SK-N-SH (cell line): ENCODE data around the gene THEMIS2. TPM values are rescaled to one million over a fixed set of nuclear protein-coding genes. Genes with fewer than 3 reads are reported as not detected.

Experiments
- CTCF ChIA-PET: fragments of 300-600, 350-600 bp; formaldehyde crosslinking; extraction: SDS; loops from one replicate; lab custom pipeline; 2021; lab: Yijun Ruan, JAX
- POLR2A ChIA-PET: fragments of 350-600 bp; sonication (Branson Sonifier 250); formaldehyde crosslinking; extraction: SDS; loops from one replicate; lab custom pipeline; 2020; ENCODE audit warnings: antibody characterized with exemption, inconsistent platforms; lab: Yijun Ruan, JAX
- DNase-seq: peaks from one replicate; pipeline ENCODE4 v3.0.0; 2012
- H2AFZ ChIP-seq: fragments of 200-600 bp; sonication (generic); 2 replicates; pipeline ENCODE4 v1.8.1; 2016; ENCODE audit warnings: antibody characterized with exemption, mild to moderate bottlenecking, low read depth
- H3F3A ChIP-seq: fragments of 200-600 bp; sonication (generic); replicated peaks from 2 replicates; pipeline ENCODE3; 2016; ENCODE audit warnings: antibody characterized with exemption, mild to moderate bottlenecking; ENCODE audit not compliant: insufficient read depth
- H3K27ac ChIP-seq, 2 experiments: fragments of 200-500 bp in 1 of 2; fragments of 200-600 bp in 1 of 2; sonication (Bioruptor generic) in 1 of 2; sonication (generic), shearing (Covaris generic) in 1 of 2; 2 replicates each; pipeline versions ENCODE4 v1.5.1 to v1.6.1; 2014 to 2016; ENCODE audit warnings: low read depth in 2 of 2, inconsistent platforms in 1 of 2, low read length in 1 of 2, mild to moderate bottlenecking in 1 of 2, mixed read lengths in 1 of 2
- H3K27me3 ChIP-seq: fragments of 200-600 bp; sonication (generic), shearing (Covaris generic); 2 replicates; pipeline ENCODE4 v1.6.1; 2016; ENCODE audit warnings: mixed run types; ENCODE audit not compliant: insufficient read depth
- H3K36me3 ChIP-seq, 2 experiments: fragments of 200-500 bp in 1 of 2; fragments of 200-600 bp in 1 of 2; sonication (Bioruptor generic) in 1 of 2; sonication (generic) in 1 of 2; replicated peaks in 1 of 2; 2 replicates each; pipeline versions ENCODE3 to v1.5.1; 2014 to 2016; ENCODE audit warnings: low read length in 1 of 2, mild to moderate bottlenecking in 1 of 2; ENCODE audit not compliant: insufficient read depth in 2 of 2, control insufficient read depth in 1 of 2
- H3K4me1 ChIP-seq, 2 experiments: fragments of 200-500 bp in 1 of 2; fragments of 200-600 bp in 1 of 2; sonication (Bioruptor generic) in 1 of 2; sonication (generic), shearing (Covaris generic) in 1 of 2; 2 replicates each; pipeline versions ENCODE4 v1.5.1 to v1.6.1; 2014 to 2016; ENCODE audit warnings: low read depth in 1 of 2, low read length in 1 of 2, mixed run types in 1 of 2; ENCODE audit not compliant: insufficient read depth in 2 of 2, control insufficient read depth in 1 of 2
- H3K4me2 ChIP-seq: fragments of 200-600 bp; sonication (generic), shearing (Covaris generic); 2 replicates; pipeline ENCODE4 v1.6.1; 2017; ENCODE audit warnings: mixed run types
- H3K4me3 ChIP-seq, 2 experiments: fragments of 200-500 bp in 1 of 2; fragments of 200-600 bp in 1 of 2; sonication (Bioruptor generic) in 1 of 2; sonication (generic), shearing (Covaris generic) in 1 of 2; 2 replicates each; pipeline versions ENCODE4 v1.5.1 to v1.8.1; 2014 to 2016; ENCODE audit warnings: low read depth in 2 of 2, inconsistent platforms in 1 of 2, low read length in 1 of 2, mild to moderate bottlenecking in 1 of 2, mixed read lengths in 1 of 2, moderate library complexity in 1 of 2
- H3K79me2 ChIP-seq: fragments of 200-600 bp; sonication (generic); 2 replicates; pipeline ENCODE4 v1.8.1; 2017; ENCODE audit warnings: mild to moderate bottlenecking; ENCODE audit not compliant: insufficient read depth
- H3K9ac ChIP-seq: fragments of 200-600 bp; sonication (generic); 2 replicates; pipeline ENCODE4 v1.6.1; 2017; ENCODE audit warnings: mixed run types
- H3K9me2 ChIP-seq: fragments of 200-600 bp; sonication (generic); 2 replicates; pipeline ENCODE4 v1.6.1; 2017; ENCODE audit warnings: mixed run types
- H3K9me3 ChIP-seq: fragments of 200-600 bp; sonication (generic); 2 replicates; pipeline ENCODE4 v1.6.1; 2017; ENCODE audit warnings: mixed run types, mild to moderate bottlenecking, moderate library complexity
- H4K20me1 ChIP-seq: fragments of 200-600 bp; sonication (generic); 2 replicates; pipeline ENCODE4 v1.6.1; 2017; ENCODE audit warnings: mild to moderate bottlenecking, mixed run types; ENCODE audit not compliant: insufficient read depth
- ELF1 ChIP-seq: IDR thresholded peaks from 2 replicates; pipeline ENCODE4 v1.4.0; 2012
- EP300 ChIP-seq, 2 experiments: IDR thresholded peaks; 2 replicates each; pipeline versions ENCODE4 v1.4.0 to v1.6.1; 2012; ENCODE audit warnings: borderline replicate concordance in 1 of 2, low read depth in 1 of 2, low read length in 1 of 2
- EZH2phosphoT487 ChIP-seq: fragments of 200-600 bp; sonication (generic); IDR thresholded peaks from 2 replicates; pipeline ENCODE4 v1.6.1; 2017; ENCODE audit warnings: low read depth, mixed run types, mild to moderate bottlenecking, antibody characterized with exemption, moderate library complexity, borderline replicate concordance
- FOSL2 ChIP-seq: IDR thresholded peaks from 2 replicates; pipeline ENCODE4 v1.4.0; 2012; ENCODE audit warnings: low read depth, mild to moderate bottlenecking, moderate library complexity, borderline replicate concordance
- FOXJ3 ChIP-seq: sonication (generic); formaldehyde crosslinking; IDR thresholded peaks from 2 replicates; pipeline ENCODE4 v1.5.1; 2020; ENCODE audit warnings: mild to moderate bottlenecking, missing genetic modification reagents
- FOXM1 ChIP-seq: IDR thresholded peaks from 2 replicates; pipeline ENCODE4 v1.4.0; 2012; ENCODE audit warnings: low read depth, mild to moderate bottlenecking
- GABPA ChIP-seq: IDR thresholded peaks from 2 replicates; pipeline ENCODE4 v1.4.0; 2012; ENCODE audit warnings: low read depth, mild to moderate bottlenecking
- JUND ChIP-seq: IDR thresholded peaks from 2 replicates; pipeline ENCODE4 v1.4.0; 2012
- POLR2AphosphoS5 ChIP-seq: IDR thresholded peaks from 2 replicates; pipeline ENCODE4 v1.6.1; 2012; ENCODE audit warnings: low read depth, low read length
- RFX5 ChIP-seq: IDR thresholded peaks from 2 replicates; pipeline ENCODE4 v1.6.1; 2012; ENCODE audit warnings: mild to moderate bottlenecking, improper control_type of control experiment, low read length
- RXRA ChIP-seq: IDR thresholded peaks from 2 replicates; pipeline ENCODE4 v1.4.0; 2012; ENCODE audit warnings: low read depth, mild to moderate bottlenecking, borderline replicate concordance
- TCF12 ChIP-seq: IDR thresholded peaks from 2 replicates; pipeline ENCODE4 v1.4.0; 2012
- TEAD4 ChIP-seq: IDR thresholded peaks from 2 replicates; pipeline ENCODE4 v1.4.0; 2012; ENCODE audit warnings: mild to moderate bottlenecking, borderline replicate concordance; ENCODE audit not compliant: insufficient read depth
- YY1 ChIP-seq: IDR thresholded peaks from 2 replicates; pipeline ENCODE4 v1.4.0; 2012; ENCODE audit warnings: low read depth, mild to moderate bottlenecking
- WGBS: methylation state at CpG from one replicate; pipeline ENCODE4 v1.1.6; 2017; ENCODE audit warnings: low lambda C conversion rate; 5-methylcytosine and 5-hydroxymethylcytosine counted together
- polyA plus RNA-seq, 3 experiments: library from polyadenylated mRNA; depleted of rRNA; stranded (reverse); fragments of >200 nt; gene quantifications; 2 replicates each; pipeline ENCODE4 v1.2.3, GENCODE V29; 2012
- TF ChIP-seq, protein P1 (sequence below): fragments of 200-600 bp; sonication (generic); IDR thresholded peaks from 2 replicates; pipeline ENCODE4 v1.6.1; 2017; ENCODE audit warnings: antibody characterized with exemption, mild to moderate bottlenecking, moderate library complexity
- TF ChIP-seq, protein P2 (sequence below): IDR thresholded peaks from 2 replicates; pipeline ENCODE4; 2012
- TF ChIP-seq, protein P3 (sequence below): IDR thresholded peaks from 2 replicates; pipeline ENCODE4 v1.4.0; 2012; ENCODE audit warnings: low read depth, borderline replicate concordance

Gene THEMIS2
- polyA plus RNA-seq, 1 of the 3 experiments (the other 2 are of a cell fraction) = 4.1 TPM

DNA sequence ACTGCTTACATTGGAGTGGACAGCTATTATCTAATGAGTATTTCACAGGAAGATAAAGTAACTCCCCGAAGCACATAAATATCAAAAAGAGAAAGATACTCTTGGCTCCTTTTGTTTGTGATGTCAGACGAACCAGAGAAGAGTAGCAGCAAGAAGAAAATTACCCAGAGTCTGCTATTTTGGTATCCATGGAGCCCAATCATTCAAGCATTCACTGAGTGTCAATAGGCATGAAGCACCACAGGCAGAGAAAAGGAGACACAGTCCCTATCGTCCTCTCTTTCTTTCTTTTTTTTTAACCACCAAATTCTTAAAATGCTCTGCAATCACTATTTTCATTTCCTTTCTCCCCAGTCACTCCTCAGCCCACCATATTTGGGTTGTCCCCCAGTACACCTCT lies 22.2 kb downstream of the THEMIS2 start (continued):
- TF ChIP-seq, protein P1, sequence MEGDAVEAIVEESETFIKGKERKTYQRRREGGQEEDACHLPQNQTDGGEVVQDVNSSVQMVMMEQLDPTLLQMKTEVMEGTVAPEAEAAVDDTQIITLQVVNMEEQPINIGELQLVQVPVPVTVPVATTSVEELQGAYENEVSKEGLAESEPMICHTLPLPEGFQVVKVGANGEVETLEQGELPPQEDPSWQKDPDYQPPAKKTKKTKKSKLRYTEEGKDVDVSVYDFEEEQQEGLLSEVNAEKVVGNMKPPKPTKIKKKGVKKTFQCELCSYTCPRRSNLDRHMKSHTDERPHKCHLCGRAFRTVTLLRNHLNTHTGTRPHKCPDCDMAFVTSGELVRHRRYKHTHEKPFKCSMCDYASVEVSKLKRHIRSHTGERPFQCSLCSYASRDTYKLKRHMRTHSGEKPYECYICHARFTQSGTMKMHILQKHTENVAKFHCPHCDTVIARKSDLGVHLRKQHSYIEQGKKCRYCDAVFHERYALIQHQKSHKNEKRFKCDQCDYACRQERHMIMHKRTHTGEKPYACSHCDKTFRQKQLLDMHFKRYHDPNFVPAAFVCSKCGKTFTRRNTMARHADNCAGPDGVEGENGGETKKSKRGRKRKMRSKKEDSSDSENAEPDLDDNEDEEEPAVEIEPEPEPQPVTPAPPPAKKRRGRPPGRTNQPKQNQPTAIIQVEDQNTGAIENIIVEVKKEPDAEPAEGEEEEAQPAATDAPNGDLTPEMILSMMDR = no peak
- TF ChIP-seq FOXM1 (no peak), EZH2phosphoT487 (no peak), JUND (no peak), FOXJ3 (CRISPR knock-in tag) (no peak), RFX5 (no peak), YY1 (no peak)
- TF ChIP-seq, all 33 proteins: peak for 0

DNA sequence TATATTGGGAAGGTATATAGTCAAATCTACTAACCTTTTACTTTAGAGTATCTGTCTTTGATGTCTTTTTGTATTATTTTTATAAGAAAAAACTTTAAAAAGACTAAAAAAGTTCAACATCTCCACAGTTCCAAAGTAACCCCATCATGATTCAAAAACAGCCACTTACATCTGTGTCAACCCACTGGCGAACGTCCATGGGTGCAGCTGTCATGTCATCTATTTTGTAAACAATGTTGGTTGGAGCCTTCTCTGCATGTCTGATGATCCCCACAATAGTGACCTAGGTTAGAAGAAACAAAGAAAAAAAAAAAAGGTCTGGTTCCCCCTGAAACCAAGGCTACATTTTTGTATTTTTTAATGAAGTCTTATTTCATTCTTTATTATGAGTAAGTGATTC lies 34.4 kb downstream of the THEMIS2 start:
- Histone ChIP-seq H4K20me1 (no peaks in the 10 kb centered on the region), H3K4me3 (no peak overlapping the region), H3K4me2 (no peak overlapping the region), H3K79me2 (peaks cover 10% of the 10 kb centered on the region; the same call in 1 of the 2 replicates), H3K9me3 (no peaks in the 10 kb centered on the region), H3K27ac (no peak overlapping the region), H3K9ac (no peak overlapping the region), H3F3A (peaks cover 3% of the 10 kb centered on the region), H2AFZ (no peak overlapping the region), H3K4me1 (no peaks in the 10 kb centered on the region), H3K36me3 (peaks cover 35 to 54% of the 10 kb centered on the region in 2 experiments), H3K9me2 (no peaks in the 10 kb centered on the region), H3K27me3 (no peaks in the 10 kb centered on the region)
- no peak for TF ChIP-seq RFX5
- TF ChIP-seq POLR2AphosphoS5 = no peak
- TF ChIP-seq, protein P2, sequence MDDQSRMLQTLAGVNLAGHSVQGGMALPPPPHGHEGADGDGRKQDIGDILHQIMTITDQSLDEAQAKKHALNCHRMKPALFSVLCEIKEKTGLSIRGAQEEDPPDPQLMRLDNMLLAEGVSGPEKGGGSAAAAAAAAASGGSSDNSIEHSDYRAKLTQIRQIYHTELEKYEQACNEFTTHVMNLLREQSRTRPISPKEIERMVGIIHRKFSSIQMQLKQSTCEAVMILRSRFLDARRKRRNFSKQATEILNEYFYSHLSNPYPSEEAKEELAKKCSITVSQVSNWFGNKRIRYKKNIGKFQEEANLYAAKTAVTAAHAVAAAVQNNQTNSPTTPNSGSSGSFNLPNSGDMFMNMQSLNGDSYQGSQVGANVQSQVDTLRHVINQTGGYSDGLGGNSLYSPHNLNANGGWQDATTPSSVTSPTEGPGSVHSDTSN = no peak
- TF ChIP-seq FOSL2 = no peak
- TF ChIP-seq, protein P3, sequence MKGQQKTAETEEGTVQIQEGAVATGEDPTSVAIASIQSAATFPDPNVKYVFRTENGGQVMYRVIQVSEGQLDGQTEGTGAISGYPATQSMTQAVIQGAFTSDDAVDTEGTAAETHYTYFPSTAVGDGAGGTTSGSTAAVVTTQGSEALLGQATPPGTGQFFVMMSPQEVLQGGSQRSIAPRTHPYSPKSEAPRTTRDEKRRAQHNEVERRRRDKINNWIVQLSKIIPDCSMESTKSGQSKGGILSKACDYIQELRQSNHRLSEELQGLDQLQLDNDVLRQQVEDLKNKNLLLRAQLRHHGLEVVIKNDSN = no peak
- TF ChIP-seq FOXJ3 (CRISPR knock-in tag) = no peak
- CTCF ChIA-PET = no interaction called here
- POLR2A ChIA-PET = no interaction called here
- 92% methylated on average over 2 of the region's 2 CpGs for WGBS
- DNase-seq = no peak

DNA sequence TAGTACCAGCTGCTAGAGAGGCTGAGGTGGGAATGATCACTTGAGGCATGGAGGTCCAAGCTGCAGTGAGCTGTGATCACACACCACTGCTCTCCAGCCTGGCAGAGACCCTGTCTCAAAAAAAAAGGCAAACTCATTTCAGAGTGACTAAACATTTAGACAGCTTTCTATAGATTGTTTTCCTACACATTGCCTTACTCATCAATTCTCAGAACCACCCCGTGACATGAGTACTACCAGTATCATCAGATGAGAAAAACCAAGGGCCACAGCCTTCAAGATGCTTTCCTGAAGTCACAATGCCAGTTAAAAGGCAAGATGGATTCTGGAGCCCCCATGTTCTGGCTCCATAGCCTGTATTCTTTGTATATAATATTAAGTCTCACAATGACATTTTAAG lies 40.1 kb downstream of the THEMIS2 start:
- ChIA-PET CTCF (no interaction called here), POLR2A (no interaction called here)
- H3K27me3 ChIP-seq = no peaks in the 10 kb centered on the region

More for the DNA sequence above, 40.1 kb downstream of the THEMIS2 start:
- no peak overlapping the region for H3K4me3 ChIP-seq
- H3K4me1 ChIP-seq = peaks cover 0 to 3% of the 10 kb centered on the region in 2 experiments; a peak in 1 of 4 replicates
- no peaks in the 10 kb centered on the region for H3K9me2 ChIP-seq
- DNase-seq = no peak
- H3K9me3 ChIP-seq = no peaks in the 10 kb centered on the region
- 81% methylated on average over 1 of the region's 1 CpG for WGBS
- H2AFZ ChIP-seq = no peak overlapping the region
- no peaks in the 10 kb centered on the region for H4K20me1 ChIP-seq
- H3K27ac ChIP-seq = no peak overlapping the region
- H3F3A ChIP-seq = no peaks in the 10 kb centered on the region
- H3K36me3 ChIP-seq = peaks cover 11 to 20% of the 10 kb centered on the region in 2 experiments
- no peak for TF ChIP-seq JUND
- no peak for TF ChIP-seq EP300 (IDR thresholded peaks at IDR 0.05; ENCODE audit: borderline replicate concordance in 1 of 2, low read depth in 1 of 2, low read length in 1 of 2)
- TF ChIP-seq FOXJ3 (CRISPR knock-in tag) = no peak
- TF ChIP-seq TCF12 = no peak
- TF ChIP-seq EZH2phosphoT487 = no peak
- TF ChIP-seq RXRA = no peak
- no peak for TF ChIP-seq TEAD4
- TF ChIP-seq GABPA = no peak
- no peak for TF ChIP-seq ELF1
- H3K4me2 ChIP-seq = no peak overlapping the region
- H3K9ac ChIP-seq = no peak overlapping the region
- H3K79me2 ChIP-seq = peaks cover 36% of the 10 kb centered on the region
